Activated naive CD4-positive, alpha-beta T cell treated with Interleukin-2 at 50 U/mL for 16 hours (primary cell): ENCODE results near the gene EEFSEC.

Experiments used
- DNase-seq: peaks from one replicate; pipeline ENCODE4 v3.0.0-alpha.2; 2020

The EEFSEC gene

DNA sequence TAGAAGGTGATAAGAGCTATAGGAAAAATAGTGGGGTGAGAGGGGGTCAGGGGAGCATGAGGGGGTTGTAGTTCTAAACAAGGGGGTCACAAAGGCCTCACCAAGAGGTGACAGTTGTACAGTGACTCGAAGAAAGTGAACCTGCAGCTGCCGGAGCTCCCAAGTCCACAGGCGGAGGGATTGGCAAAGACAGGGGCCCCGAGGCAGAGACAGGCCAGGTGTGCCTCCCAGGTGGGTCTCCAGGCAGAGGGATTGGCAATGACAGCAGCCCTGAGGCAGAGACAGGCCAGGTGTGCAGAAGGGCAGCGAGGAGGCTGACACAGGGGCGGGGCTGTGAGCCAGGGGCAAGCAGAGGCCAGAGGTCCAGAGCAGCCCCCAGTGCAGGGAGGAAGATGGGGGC is 249.7 kb downstream of the EEFSEC start:
- DNase-seq: no peak

GRCh38 chr3:128404276-128405068 is 251.2 kb downstream of the EEFSEC start:
- no peak for DNase-seq

DNA sequence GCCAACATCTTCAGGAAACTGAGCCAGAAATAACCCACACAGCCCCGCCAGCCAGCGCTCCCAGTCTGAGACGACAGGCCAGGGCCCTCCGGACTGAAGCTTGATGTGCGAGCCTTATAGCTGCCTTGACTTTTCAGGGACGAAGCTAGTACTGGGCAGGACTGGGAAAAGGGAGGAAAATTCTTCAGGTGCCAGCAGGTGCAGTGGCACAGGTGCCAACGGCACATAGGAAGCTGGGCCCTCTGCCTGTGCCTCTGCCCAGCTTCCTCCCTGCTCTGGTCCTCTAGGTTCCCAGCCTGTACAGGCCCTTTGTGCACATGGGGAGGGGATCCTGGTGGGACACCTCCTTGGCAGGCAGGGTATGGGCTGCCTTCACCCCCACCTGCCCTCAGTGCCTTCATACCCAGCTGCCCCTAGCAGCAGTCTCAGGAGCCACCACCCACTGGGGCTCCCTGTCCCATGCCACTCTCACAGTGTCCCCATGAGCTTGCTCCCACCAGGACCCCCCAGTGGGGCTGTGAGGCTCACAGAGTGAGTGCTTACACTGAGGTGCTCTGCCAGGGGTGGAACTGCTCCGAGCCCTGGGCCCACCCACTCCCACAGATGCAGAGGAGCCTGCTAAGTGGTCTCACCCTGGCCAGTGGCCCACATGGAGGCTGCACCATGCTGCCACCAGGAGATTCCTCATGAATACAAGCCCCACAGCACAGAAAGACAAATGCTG is 252.4 kb downstream of the EEFSEC start:
- no peak for DNase-seq

DNA sequence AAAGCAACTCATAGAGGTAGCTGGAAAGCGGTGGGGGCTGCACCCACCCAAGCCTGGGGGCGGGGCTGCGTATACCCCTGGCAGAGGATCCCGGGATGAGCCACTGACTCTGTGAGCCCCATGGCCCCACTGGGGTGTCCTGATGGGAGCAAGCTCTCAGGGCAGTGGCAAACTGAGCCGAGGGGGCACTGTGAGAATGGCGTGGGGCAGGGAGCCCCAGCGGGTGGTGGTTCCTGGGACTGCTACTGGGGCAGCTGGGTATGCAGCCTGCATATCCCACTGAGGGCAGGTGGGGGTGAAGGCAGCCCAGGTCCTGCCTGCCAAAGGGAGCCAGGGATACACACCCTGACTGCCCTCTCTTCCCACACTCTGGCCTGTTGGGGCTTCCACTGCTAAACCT is 254.0 kb downstream of the EEFSEC start:
- no peak for DNase-seq

GRCh38 chr3:128408012-128408692 is 254.9 kb downstream of the EEFSEC start:
- no peak for DNase-seq

GRCh38 chr3:128408693-128409623 is 255.7 kb downstream of the EEFSEC start:
- DNase-seq: no peak

GRCh38 chr3:128409624-128410581 is 256.6 kb downstream of the EEFSEC start:
- no peak for DNase-seq

DNA sequence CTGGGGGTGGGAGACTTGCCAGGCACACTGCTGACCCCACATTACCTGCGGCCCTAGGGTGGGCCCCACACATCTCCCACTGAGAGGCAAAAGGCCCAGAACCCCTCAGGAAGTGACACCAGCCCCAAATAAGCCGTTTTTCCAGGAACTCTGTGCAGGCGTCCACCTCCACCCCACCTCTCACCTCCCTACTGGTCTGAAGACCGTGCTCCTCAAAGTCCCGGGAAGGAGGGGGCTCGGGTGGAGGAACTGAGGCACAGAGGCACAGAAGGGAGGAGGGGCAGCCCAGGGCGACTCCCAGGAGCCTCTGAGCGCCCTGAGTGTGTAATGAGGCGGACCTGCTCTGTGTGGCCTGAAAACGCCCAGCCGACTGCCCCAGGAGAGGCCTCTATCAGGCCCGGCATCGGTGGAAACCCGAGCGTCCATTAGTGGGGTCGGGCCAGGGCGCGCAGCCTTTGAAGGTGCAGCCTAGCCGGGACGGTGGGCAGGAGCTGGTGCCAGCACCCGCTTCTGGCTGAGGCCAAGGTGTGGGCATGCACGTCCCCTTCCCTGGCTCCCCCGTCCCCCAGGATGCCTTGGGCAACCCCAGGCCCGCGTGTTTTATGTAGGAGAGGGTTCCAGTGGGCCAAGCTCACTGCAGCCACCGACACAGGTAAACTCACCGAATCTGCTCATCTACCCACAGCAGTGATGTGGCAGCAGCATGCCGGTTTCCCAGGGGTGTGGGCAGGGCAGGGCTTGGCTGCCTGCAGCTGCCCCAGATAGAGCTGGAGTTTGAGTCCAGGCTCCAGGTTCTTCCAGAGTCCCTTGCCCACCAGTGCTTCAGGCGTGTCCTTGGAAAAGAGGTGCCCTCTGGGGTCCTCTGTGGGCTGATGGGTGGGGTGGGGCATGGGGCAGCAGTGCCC is 257.6 kb downstream of the EEFSEC start:
- DNase-seq: no peak

DNA sequence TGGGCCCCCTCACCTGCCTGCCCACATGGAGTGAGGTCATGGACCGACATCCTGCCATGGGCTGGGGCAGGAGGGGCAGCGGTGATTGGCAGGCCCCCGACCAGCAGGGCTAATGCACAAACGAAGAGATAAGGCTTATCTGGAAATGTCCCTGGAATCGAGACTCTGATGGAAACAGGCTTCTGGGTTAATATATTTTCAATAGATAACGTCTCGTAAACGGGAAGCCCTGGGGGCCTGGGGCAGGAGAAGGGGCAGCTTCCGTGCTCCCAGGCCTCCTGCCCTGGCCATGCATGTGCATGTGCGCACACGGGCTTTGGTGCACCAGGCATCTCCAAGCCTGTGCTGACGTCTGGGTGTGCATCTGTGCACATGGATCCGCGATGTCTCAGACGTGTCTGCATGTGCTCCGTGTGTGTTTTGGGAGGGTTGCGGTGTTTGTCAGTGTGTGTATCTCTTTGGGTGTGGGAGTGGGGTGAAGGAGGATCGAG is 258.3 kb downstream of the EEFSEC start:
- no peak for DNase-seq

DNA sequence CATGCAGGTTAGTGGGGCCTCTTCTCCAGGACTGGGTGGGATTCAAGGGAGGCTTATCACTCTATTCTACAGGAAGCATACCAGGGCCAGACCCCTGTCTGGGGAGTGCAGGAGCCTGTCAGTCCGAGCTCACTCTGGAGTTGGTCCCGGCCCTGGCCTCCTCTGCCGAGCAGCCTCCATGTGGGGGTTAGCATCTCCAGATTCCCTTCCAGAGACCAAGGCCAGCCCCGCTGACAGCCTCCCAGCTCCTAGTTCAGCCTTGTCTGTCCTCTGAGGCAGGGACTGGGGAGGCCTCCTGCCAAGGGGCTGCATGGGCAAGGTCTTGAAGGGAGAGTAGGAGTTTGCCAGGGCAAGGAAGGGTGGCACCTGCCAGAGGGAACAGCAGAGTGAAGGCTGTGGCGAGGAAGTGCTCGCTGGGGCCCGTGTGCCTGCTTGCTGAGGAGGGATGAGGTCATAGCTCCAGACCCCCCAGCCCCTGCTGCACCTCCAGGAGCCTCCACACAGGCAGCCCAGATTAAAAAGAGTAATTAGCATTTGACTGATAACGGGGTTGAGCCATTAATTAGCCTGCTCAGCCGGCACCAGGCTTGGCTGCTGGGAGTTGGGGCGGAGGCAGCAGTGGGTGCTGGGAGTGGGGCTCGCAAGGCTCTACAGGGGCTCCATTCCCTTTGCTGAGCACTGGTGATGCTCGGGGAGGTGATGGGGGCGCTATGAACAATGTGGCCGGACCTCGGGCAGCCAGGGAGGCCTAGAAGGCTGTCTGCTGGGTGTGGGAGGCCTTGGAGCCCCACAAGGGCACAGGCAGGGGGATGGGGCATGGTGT is 259.1 kb downstream of the EEFSEC start:
- no peak for DNase-seq

- DNase-seq: no peak
Measured at GRCh38 chr3:128413003-128413370, 259.7 kb downstream of the EEFSEC start.

- DNase-seq: no peak
Measured at GRCh38 chr3:128413413-128414205, 260.3 kb downstream of the EEFSEC start.

- DNase-seq: no peak
Measured at GRCh38 chr3:128415200-128415772, 262.0 kb downstream of the EEFSEC start.

DNA sequence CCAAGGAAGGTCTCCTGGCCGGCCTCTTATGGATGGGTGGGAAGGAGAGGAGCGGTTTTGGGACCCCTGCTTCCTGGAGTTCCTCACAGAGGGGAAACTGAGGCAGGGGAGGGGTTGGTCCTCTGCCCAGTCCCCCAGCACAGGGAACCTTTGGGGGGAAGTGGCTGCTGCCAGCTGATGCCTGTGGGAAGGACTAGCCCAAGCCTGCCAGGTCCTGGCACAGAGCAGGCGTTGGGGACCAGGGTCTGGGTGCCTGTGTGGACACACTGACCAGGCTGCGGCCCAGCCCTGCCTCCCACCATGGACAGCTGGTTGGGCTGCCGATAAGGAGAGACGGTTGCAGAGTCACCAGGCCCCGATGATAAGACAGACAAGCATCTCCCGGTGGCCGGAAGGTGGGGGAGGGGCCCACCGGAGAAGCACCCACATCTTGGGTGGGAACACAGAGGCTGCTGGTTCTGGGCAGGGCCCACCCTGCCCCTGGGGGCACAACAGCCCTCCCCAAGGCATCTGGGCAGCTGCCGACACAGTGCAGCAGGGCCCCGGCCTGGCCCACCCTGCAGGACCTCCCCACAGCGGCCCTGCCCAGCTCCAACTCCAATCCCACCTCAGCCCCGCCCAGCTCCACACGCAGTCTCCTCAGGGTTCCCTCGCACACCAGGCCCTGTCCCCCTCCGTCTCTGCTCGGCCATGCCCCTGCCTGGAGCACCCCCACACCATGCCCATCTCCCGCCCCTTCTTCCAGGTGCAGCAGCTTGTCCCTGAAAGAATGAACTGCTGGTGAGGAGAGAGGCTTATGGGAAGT is 262.7 kb downstream of the EEFSEC start:
- no peak for DNase-seq

GRCh38 chr3:128416578-128417211 is 263.4 kb downstream of the EEFSEC start:
- no peak for DNase-seq

DNA sequence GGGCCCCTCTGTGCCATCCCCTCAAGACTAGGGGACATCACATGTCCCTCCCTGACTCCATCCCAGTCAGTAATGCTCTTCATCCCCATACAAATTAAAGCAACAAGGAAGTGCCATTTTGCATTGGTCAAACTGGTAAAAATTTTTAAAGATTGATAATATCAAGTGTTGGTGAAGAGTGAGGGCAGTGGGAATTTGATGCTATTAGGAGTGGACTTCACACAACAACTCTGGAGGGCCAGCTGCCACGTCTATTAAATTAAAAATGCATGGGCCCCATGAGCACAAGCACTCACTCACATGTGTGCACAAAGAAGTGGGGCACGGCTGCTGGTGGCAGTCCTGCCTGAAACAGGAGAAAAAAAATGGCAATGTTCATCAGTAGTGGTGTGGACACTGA is 265.6 kb downstream of the EEFSEC start:
- no peak for DNase-seq

DNA sequence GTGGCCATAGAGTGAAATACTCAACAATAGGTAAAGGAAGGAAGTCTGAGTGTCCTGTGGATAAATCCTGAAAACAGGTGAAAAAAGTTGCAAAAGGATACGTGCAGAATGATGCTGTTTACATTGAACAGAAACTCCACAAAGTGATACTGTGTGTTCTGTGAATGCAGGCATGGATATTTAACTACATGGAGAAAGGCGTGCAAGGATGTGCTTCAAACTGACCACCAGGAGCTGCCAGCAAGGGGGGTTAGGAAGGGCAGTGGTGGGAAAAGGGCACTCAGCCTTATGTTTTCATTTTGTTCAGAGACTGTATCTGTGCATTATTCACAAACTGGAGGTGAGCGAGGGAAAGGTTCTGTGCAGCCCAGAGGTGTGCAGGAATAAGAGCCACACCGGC is 266.0 kb downstream of the EEFSEC start:
- DNase-seq: no peak
